HG03469 (cell line): ENCODE measurements around the gene UMODL1.

Source experiments
- ATAC-seq: cut with Tn5 transposase; IDR thresholded peaks from one replicate; pipeline ENCODE4 v1.9.1; 2021; ENCODE audit warnings: mild to moderate bottlenecking, moderate library complexity, moderate number of reproducible peaks; ENCODE audit not compliant: unreplicated experiment

UMODL1 gene

DNA sequence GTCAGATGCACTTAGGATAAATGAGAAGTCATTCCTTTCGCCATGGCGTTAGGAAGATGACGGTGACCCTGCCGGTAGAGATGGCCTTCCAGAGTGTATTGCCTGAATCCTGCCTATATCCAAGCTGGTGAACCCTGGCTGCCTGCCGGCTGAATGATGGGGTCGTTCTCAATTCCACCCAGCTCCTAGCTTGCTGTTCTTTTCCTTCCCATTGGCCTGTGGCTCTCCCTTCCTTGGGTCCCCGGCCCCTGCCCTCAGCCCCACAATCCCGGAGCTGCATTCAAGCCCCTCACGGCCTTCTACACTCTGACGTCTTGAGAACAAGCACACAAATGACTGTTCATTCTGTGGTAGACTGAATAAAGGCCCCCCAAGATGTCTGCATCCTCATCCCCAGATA, 32.7 kb upstream of the UMODL1 start:
- ATAC-seq = no peak

DNA sequence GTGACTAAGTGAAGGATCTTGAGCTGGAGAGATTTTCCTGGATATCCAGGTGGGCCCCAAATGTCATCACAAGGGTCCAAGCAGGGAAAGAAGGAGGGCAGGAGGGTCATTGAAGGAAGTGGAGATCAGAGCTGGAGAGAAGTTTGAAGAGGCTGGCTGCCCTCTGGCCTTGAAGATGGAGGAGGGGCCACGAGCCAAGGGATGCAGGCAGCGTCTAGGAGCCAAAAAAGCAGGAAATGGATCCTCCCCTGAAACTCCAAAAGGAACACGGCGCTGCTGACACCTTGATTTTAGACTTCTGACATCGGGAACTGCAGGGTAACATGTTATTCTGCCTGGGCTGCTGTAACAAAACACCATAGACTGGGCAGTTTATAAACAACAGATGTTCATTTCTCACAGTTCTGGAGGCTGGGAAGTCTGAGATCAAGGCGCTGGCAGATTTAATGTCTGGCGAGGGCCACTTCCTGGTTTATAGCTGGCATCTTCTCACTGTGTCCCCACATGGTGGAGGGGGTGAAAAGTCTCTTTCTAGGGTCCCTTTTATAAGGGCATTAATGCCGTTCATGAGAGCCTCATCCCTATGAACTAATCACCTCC, 32.2 kb upstream of the UMODL1 start:
- no peak for ATAC-seq

DNA sequence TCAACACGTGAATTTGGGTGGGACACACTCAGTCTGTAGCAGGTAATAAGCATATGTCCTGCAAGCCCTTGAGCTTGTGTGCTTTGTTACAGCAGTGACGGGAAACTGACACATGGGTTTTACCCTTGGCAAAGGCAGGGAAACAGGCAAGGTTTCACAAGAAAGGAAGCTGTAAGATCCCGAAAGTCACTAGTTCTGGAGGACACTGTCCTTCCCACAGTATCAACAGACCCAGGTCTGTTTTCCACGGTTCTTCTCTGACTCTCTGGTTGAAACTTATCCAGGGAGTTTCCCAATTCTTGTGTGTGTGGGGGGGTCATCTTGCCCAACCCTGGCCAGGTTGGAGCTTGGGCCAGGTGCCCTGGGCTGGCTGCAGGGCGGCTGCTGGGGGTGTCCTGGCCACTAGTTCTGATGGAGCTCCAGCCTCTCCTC, 31.6 kb upstream of the UMODL1 start:
- no peak for ATAC-seq

DNA sequence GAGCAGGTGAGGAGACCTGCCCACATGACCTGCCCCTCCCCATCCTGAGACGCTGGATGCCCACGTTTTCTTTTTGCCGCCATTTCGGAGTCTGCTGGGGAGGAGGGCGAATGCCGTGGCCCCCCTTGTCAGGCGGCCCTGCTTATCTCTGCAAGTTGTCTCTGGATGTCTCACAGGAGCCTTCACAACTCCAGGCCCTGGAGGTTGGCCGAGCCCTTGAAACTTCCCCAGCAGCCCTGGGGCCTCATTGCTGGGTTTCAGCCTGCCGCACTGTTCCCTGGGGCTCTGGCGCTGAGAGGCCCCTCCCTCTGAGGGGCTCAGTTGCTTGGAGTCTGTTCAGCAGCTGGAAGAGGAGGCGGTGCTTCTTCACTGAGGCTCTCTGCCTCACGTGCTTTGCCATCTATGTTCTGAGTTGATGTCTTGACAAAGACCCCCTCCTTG, 31.2 kb upstream of the UMODL1 start:
- ATAC-seq = no peak

DNA sequence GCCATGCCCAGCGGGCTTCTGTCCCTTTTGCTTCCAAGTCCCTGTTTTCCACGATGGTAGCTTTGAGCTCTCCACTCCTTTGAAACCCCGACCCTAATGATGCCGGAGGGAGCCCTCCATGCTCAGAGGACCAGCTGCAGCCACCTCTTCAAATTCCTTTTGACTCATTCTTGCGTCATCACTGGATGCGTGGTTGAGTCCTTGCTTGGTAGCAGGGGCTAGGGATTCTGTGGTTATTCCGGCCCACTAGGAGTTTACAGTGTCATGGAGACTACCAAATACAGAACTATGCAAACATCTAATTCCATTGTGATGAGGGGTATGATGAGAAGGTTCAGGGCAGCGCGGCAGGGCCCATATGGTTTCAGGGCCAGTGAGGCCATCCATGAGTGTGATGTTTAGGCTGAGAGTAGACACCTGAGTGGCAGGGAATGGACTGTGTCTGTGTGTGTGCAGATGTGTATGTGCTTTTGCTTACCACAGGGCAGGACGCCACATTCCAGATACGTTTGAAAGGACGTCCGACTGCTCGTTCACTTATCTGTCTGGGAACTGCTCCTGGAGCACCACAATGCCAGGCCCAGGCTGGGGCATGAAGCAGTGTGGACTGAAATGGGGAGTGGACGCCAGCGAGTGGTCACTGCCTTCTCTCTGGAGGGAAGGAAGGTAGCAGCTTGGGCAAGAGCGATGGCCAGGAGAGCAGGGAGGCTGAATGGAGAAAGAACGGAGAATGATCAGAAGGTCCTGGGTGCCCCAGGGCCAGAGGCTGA, 30.5 kb upstream of the UMODL1 start:
- ATAC-seq = no peak

DNA sequence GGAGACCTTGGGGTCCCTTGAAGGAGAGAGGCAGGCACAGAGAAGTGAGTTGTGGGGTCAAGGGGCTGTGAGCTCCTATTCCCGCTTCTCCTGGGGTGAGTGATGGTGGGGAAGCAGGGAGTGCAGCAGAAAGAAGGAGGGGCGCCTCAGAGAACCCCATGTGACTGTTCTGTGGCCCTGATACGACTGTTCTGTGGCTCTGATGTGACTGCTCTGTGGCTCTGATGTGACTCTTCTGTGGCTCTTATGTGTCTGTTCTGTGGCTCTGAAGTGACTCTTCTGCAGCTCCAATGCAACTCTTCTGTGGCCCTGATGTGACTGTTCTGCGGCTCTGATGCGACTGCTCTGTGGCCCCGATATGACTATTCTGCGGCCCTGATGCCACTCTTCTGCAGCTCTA, 29.9 kb upstream of the UMODL1 start:
- ATAC-seq = no peak

DNA sequence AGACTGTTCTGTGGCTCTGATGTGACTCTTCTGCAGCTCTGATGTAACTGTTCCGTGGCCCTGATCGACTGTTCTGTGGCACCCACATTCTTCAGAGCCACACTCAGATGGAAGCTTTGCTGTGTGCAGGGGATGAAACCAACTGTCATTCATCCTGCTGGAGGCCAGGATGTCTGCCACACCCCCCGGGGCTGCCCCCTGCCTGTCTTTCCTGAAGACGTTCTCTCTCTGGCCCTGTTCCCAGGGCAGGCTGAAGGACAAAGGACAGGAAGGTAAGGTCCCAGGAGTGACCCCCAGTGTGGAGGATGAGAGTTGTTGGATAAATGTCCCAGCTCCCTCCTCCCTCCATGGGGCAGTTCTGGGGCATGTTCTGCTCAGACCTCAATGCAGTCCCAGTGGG, 29.4 kb upstream of the UMODL1 start:
- no peak for ATAC-seq

DNA sequence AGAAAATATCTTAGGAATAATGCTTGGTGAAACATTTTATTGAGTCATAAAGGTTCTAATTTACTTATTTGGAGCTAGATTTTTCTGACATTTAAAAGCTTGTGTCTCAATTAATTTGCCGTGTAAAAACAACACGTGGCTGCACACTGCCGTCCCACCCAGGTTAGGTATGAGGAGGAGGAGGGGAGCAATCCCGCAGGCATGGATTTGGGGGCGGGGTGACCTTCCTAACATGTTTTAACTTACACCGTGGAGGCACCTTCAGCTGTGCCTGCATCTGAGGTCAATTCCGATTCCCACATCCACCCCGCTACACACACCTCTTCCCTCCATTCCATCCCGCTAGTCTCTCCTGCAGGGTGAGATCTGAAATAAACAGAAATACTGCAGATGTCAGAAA, 28.5 kb upstream of the UMODL1 start:
- ATAC-seq = no peak

DNA sequence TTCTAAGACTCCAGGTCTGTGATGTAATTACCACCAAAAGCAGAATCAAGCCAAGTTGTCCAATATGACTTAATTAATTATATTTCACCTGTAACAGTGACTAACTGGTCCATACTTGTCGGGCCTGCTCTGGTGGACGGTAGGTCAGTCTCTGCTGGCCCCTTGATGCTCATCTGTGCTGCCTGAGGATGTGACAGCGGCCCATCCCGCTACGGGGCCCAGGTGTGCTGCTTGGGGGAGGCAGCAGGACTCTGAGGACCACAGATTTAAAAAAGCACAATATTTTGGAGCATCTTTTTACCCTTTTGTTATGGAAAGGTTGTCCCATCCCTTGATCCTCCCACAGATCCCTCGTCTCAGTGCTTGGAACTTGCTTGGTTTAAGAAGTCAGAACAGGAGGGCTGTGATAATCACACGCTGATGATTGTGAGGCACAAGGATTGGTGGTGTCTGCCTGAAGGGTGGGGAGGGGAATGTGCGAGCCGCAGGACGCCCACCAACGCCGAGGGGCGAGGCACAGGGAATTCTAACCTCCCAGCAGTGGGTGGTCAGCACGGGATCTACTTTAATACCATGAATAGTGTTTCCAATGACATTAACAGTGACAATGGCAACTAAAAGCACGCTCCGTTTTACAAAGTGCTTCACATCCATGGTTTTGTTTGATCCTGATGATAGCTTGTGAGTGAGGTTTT, 27.8 kb upstream of the UMODL1 start:
- no peak for ATAC-seq

DNA sequence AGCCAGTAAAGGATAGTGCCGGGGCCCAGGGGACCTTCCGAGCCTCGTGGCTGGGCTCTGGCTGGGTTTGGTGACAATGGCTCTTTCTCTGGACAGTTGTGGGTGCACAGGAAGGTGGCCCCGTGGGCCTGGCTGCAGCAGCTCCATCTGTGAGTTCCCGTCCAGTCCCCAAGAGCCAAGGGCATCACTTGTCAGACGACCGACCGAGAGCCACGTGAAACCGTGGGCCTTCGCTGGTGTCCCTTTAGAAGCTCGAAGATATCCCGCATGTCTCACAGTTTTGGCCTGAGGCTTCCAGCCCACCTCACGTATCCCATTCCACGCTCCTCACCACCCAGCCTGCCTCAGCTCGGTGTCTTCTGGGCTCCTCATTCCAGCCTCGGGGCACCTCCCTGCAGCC, 27.2 kb upstream of the UMODL1 start:
- ATAC-seq = no peak

DNA sequence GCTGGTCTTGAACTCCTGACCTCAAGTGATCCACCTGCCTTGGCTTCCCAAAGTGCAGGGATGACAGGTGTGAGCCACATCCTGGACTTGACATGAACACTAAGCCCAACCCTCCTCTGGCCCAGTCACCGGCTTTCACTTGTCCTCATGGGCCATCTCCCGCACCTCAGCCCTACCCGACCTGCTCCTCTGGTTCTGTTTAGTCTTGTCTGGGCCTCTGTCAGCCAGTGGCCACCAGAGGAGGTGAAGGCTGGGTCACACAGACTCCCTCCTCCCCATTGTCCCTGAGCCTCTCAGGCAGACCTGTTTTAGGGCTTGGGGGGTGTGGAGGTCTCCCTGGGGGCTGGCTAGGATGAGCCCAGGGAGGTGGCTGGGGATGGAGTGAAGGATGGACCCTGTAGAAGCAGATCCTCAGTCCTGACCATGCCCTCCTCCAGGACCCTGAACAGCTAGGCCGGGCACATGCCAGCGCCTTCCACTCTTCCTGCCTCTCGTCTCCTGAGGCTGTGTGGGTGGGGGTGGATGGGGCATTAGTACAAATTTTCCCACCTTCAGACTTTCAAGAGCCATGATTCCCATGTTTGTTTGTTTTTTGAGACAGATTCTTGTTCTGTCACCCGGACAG, 26.1 kb upstream of the UMODL1 start:
- no peak for ATAC-seq

DNA sequence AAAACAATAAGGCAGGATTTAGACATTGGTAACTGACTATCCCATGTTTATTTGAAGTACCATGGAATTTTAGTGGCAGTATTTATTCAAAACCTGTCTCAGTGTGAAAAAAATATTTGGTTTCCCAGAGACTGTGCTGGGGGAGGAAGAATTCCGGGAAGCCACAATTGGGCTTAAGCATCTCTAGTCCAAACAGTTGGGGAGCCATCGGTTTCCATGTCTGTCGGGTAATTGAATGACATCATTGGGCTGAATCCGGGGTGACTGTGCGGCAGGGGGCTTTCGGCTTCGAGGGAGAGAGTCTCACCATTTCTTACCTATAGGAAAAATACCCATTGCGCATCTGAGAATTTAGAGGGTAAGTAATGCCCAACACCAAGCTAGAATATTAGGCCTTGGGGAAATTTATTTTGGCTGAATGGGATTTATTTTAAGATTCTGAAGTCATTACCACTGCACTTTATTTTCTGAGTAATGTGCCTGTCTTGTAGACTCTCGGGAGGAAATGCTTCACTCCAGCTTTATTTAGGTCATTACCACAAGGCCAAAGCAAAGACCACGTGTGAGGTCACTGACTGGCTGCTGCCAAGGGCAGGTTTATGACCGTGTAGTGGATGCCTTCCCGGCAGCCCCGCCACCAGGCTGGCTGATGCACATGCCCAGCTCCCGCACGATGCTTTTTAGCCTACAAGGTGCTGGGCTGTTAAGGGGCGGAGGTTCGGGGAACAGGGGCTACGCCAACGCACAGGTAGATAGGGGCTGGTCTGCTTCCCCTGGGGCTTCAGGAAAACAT, 23.1 kb upstream of the UMODL1 start:
- no peak for ATAC-seq

DNA sequence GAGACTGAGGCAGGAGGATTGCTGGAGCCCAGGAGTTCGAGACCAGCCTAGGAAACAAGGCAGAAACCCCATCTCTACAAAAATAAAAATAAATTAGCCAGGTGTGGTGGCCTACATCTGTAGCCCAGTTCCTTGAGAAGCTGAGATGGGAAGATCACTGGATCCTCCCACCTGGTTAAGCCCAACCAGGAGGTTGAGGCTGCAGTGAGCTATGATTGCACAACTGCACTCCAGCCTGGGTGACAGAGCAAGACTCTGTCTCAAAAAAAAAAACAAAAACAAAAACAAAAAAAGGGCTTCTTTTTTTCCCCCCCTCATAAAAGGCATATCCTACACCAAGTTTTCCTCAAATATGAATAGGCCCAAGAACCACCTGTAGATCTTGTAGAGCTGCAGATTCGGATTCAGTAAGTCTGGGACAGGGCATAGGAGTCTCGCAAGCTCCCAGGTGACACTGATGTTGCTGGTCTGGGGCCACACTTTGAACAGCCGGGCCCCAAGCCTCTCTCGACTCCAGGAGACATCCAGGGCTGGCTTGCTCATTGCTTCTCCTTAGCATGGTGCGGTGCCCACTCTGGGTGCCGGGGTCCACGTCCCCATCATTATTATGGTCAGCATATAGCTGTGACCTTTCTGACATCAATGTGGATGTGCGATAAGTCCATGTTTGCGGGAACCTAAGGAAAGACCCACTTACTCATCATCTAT, 22.1 kb upstream of the UMODL1 start:
- no peak for ATAC-seq

DNA sequence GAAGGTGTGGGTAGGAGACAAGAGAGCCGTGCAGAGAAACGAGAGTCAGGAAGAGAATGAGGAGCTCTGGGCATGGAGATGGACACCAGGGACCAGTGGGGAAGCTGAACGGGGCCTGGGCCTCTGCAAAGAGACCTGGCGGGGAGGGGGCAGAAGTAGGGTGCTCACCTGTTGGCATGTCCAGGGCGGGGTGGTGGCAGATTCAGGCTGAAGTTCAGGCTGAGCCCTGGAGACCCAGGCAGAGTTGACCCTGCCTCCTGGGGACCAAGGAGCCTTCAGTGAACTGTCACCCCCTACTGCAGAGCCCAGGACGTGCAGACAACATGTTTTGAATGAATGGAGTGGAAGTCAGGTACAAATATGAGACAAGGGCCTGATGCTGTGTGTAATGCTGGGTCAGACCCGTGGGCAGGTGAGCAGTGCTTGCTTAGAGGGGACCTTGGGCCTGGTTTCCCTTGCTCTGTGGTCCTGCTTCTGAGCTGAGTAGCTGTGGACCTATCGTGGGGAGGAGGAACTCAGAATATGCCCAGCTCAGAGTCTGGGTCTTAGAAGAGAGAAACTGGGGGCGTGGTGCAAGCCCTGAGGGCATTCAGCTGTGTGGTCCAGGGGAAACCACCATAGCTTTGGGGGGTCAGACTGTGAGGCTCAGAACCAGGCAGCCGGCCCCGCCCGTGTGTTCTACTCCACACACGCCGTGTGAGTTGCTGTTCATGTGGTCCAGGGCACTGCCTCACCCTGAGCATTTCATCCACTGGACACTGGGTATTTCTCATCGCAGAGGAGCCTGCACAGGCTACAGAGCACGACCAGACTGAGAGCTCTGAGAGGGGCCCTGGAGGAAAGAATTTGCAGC, 21.3 kb upstream of the UMODL1 start:
- no peak for ATAC-seq

DNA sequence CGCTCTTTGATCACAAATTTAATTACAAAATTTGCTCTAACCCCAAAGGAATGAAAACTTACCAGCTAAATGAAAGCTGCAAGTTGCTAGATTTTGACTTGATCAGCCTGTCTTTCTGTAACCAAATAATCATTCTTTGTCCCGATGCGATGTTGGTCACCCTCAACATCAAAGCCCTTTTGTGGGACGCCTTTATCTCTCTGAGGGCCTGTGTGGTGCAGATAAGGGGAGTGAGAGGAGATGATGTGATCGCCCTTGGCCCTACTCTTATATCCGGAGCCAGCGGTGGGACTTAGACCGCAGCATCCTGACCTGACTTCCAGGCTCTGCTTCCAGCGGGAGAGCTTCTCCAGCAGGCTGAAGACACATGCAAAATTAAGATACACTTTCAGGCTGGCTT, 19.3 kb upstream of the UMODL1 start:
- ATAC-seq = no peak

DNA sequence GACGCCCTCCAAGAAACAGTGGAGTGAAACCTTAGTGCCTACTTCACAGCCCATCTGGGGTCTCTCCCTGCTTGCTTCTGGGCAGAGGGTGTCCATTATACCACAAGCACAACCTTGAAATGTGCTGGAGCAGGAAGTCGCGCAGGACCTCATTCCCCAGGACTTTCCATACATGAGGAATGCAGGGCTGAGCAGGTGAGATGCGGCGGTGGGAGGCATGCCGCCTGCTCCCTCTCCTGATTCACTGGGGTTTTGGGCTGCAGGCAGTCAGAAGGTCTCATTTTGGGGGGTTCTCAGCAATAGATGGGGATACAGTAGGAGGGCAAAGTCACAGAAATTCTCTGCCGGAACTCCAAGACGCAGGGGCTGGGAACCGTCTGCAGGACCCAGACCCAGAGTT, 15.7 kb upstream of the UMODL1 start:
- no peak for ATAC-seq

DNA sequence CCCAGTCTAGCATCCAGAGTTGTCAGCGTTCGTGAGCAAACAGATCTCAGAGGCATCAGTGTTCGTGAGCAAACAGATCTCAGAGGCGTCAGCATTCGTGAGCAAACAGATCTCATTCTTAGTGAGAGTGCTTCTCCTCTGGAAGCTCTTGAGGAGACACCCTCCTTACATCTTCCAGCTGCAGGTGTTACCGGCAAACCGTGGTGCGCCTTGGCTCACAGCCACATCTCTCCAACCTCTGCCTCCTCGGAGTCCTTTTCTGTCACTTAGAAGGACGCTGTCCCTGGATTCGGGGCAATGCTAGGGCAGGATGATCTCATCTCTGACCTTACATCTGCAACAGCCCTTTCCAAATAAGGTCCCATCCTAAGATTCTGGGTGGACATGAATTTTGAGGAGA, 14.6 kb upstream of the UMODL1 start:
- ATAC-seq = no peak

DNA sequence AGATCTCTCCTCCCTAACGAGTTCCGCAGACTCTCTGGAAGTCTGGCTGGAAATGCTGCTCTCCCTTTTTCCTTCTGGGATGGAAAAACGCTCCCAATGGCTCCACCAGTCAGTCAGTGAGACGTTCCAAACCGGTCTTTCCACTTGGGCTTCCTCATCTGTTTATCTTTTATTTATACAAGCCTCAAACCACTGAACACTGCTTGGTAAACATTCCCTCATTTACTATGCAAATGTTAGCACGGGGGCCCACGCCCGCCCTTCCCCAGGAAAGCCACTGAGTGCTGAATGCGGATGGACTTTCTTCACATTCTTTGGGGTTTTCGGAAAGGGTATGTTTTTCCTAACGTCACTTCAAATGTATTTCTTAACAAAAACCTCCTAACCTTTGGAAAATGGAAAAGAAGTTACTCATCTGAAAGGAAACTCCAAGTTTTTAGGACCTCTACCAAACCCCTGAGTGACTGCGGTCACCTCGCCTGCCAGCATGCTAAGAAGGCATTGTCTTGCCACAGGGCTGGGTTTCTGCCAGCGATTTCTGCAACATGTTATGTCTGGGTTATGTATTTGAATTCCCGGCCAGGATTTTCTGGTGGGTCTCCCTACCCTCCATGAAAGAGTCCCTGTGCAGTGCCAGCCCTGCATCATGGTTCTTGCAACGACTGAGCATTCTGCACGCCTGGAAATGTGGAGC, 14.0 kb upstream of the UMODL1 start:
- ATAC-seq = no peak
